ENCODE data around the gene CTSK. TPM values are rescaled to one million over a fixed set of nuclear protein-coding genes. Genes with fewer than 3 reads are reported as not detected.

CTSK gene
- total RNA-seq, 1 experiment from 2014 or later, result 2.7 TPM

- Histone ChIP-seq H3K36me3 (ENCODE audit: control insufficient read depth, insufficient read depth, low read length) (no peaks in the 10 kb centered on the region), H3K9me3 (no peaks in the 10 kb centered on the region), H3K4me3 (ENCODE audit: low read depth, low read length) (no peak overlapping the region), H3K27me3 (replicated peaks; ENCODE audit: control insufficient read depth, insufficient read depth, low read length) (no peaks in the 10 kb centered on the region), H3K4me1 (no peaks in the 10 kb centered on the region)
- Mint-ChIP-seq H3K27ac (ENCODE audit: unreplicated experiment) (no peak overlapping the region), H3K27me3 (ENCODE audit: insufficient read depth, unreplicated experiment) (no peaks in the 10 kb centered on the region), H3K4me1 (ENCODE audit: low read depth, unreplicated experiment) (no peaks in the 10 kb centered on the region), H3K36me3 (ENCODE audit: insufficient read depth, unreplicated experiment) (no peaks in the 10 kb centered on the region), H3K9me3 (ENCODE audit: unreplicated experiment) (no peaks in the 10 kb centered on the region), H3K4me3 (ENCODE audit: unreplicated experiment) (no peak overlapping the region)
- intact Hi-C loops (cut with micrococcal nuclease; ENCODE audit: unreplicated experiment), result loop anchor here (5.0 to 10.0 kb wide), 2 partner anchors 47 to 50 kb away; no protein-coding TSS in a partner anchor
- TF ChIP-seq CTCF (IDR thresholded peaks at IDR 0.05; ENCODE audit: insufficient read depth in 1 of 2, low read depth in 1 of 2, low read length in 1 of 2, severe bottlenecking in 1 of 2, unreplicated experiment in 1 of 2), result no peak
- ChIA-PET POLR2A (no interaction called here), CTCF (no interaction called here)
- no TSS peak for BruUV-seq (replicated peaks)
- DNase-seq, result no peak
These were observed 46.3 kb downstream of the CTSK start for GRCh38 chr1:150761801-150762200.

GRCh38 chr1:150760013-150760412 is 48.0 kb downstream of the CTSK start:
- H3K4me3 ChIP-seq (ENCODE audit: low read depth, low read length), result no peak overlapping the region
- Mint-ChIP-seq H3K4me3 (ENCODE audit: unreplicated experiment) (no peak overlapping the region), H3K4me1 (ENCODE audit: low read depth, unreplicated experiment) (no peaks in the 10 kb centered on the region), H3K9me3 (ENCODE audit: unreplicated experiment) (no peaks in the 10 kb centered on the region), H3K36me3 (ENCODE audit: insufficient read depth, unreplicated experiment) (no peaks in the 10 kb centered on the region), H3K27ac (ENCODE audit: unreplicated experiment) (no peak overlapping the region), H3K27me3 (ENCODE audit: insufficient read depth, unreplicated experiment) (no peaks in the 10 kb centered on the region)
- no peaks in the 10 kb centered on the region for H3K9me3 ChIP-seq
- intact Hi-C loops (cut with micrococcal nuclease; ENCODE audit: unreplicated experiment), result loop anchor here (5.0 to 10.0 kb wide), 2 partner anchors 45 to 52 kb away; no protein-coding TSS in a partner anchor
- ChIA-PET CTCF (no interaction called here), POLR2A (no interaction called here)
- TF ChIP-seq CTCF (IDR thresholded peaks at IDR 0.05; ENCODE audit: insufficient read depth in 1 of 2, low read depth in 1 of 2, low read length in 1 of 2, severe bottlenecking in 1 of 2, unreplicated experiment in 1 of 2), result no peak
- no peaks in the 10 kb centered on the region for H3K27me3 ChIP-seq (replicated peaks; ENCODE audit: control insufficient read depth, insufficient read depth, low read length)
- no peaks in the 10 kb centered on the region for H3K36me3 ChIP-seq (ENCODE audit: control insufficient read depth, insufficient read depth, low read length)
- DNase-seq, result no peak
- BruUV-seq (replicated peaks), result no TSS peak
- H3K4me1 ChIP-seq, result no peaks in the 10 kb centered on the region

GRCh38 chr1:150753416-150753815 is 54.6 kb downstream of the CTSK start:
- no peak for DNase-seq
- TF ChIP-seq CTCF (IDR thresholded peaks at IDR 0.05; ENCODE audit: insufficient read depth in 1 of 2, low read depth in 1 of 2, low read length in 1 of 2, severe bottlenecking in 1 of 2, unreplicated experiment in 1 of 2), result no peak
- Mint-ChIP-seq H3K4me3 (ENCODE audit: unreplicated experiment) (no peak overlapping the region), H3K9me3 (ENCODE audit: unreplicated experiment) (no peaks in the 10 kb centered on the region), H3K4me1 (ENCODE audit: low read depth, unreplicated experiment) (no peaks in the 10 kb centered on the region), H3K27ac (ENCODE audit: unreplicated experiment) (no peak overlapping the region), H3K36me3 (ENCODE audit: insufficient read depth, unreplicated experiment) (no peaks in the 10 kb centered on the region), H3K27me3 (ENCODE audit: insufficient read depth, unreplicated experiment) (no peaks in the 10 kb centered on the region)
- BruUV-seq (replicated peaks), result no TSS peak
- no peaks in the 10 kb centered on the region for H3K36me3 ChIP-seq (ENCODE audit: control insufficient read depth, insufficient read depth, low read length)
- POLR2A ChIA-PET, result no interaction called here
- no peaks in the 10 kb centered on the region for H3K27me3 ChIP-seq (replicated peaks; ENCODE audit: control insufficient read depth, insufficient read depth, low read length)
- no peak overlapping the region for H3K4me3 ChIP-seq (ENCODE audit: low read depth, low read length)
- H3K4me1 ChIP-seq, result no peaks in the 10 kb centered on the region
- CTCF ChIA-PET, result no interaction called here
- H3K9me3 ChIP-seq, result no peaks in the 10 kb centered on the region
- intact Hi-C loops (cut with micrococcal nuclease; ENCODE audit: unreplicated experiment), result no loop called here

Data from Caco-2 (cell line).